ENCODE data around the gene TANC1.
"Not testable (repeated sequence)": the region's sequence is repeated elsewhere in the genome, so short reads cannot be mapped to it uniquely, and the experiment has no call there.

Gene TANC1

DNA sequence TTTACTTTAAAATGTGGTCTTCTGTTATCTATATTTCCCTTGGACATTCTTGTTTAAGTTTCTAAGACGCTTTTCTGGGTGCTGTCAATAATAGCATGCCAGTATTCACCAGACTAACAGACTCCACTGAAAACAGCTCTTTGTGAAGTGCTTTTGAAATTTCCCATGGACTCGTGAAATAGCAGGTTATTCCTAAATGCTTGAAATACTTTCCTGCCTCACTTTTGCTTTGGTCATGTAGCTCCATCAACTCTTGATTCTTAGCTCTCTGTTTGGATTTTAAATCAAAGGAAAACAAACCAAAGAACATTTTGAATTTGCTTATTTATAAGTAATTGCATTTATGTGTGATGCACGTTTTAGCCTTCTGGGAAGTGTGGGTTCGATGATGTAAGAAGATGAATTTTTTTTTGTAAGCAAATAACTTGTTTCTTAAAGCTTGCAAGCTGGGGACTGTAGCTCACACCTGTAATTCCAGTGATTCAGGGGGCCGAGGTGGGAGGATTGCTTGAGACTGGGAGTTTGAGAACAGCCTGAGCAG, 170.3 kb downstream of the TANC1 start:
- DNase-seq = no peak

GRCh38 chr2:159139216-159139933, 170.9 kb downstream of the TANC1 start:
- DNase-seq = no peak

DNA sequence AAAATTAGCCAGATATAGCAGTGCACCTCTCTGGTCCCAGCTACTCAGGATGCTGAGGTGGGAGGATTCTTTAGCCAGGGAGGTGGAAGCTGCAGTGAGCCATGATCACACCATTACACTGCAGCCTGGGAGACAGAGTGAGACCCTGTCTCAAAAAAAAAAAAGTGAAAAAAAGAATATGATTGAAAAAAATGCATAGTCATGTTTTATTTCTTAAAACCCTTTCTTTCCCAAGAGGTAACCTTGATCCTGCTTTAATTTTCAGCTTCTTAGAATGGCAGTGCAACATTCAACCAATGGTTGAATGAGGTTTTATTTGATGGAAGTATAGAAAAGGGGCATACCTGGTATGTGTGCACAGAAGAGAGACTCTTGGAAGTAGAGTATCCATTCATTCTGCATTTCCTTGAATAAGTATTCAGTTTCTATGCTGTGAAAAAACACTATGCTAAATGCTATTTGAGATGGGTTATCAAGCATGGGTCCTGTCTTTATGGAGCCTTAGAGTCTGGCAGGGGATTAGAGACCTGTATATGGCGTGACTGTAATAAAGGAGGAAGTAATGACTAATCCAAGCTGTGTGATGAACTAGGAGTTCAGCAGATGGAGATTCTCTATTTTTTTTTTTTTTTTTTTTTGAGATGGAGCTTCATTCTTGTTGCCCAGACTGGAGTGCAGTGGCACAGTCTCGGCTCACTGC, 171.8 kb downstream of the TANC1 start:
- DNase-seq = no peak

DNA sequence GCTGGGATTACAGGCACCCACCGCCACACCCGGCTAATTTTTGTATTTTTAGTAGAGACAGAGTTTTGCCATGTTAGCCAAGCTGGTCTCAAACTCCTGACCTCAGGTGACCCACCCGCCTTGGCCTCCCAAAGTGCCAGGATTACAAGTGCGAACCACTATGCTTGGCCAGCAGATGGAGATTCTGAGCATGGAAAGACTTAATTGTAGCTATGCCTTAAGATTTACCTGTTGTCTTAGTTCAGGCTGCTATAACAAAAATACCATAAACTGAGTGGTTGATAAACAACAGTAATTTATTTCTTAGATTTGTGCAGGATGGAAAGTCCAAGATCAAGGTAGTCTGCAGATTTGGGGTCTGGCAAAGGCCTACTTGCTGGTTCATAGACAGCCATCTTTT, 172.4 kb downstream of the TANC1 start:
- not testable (repeated sequence) for DNase-seq

DNA sequence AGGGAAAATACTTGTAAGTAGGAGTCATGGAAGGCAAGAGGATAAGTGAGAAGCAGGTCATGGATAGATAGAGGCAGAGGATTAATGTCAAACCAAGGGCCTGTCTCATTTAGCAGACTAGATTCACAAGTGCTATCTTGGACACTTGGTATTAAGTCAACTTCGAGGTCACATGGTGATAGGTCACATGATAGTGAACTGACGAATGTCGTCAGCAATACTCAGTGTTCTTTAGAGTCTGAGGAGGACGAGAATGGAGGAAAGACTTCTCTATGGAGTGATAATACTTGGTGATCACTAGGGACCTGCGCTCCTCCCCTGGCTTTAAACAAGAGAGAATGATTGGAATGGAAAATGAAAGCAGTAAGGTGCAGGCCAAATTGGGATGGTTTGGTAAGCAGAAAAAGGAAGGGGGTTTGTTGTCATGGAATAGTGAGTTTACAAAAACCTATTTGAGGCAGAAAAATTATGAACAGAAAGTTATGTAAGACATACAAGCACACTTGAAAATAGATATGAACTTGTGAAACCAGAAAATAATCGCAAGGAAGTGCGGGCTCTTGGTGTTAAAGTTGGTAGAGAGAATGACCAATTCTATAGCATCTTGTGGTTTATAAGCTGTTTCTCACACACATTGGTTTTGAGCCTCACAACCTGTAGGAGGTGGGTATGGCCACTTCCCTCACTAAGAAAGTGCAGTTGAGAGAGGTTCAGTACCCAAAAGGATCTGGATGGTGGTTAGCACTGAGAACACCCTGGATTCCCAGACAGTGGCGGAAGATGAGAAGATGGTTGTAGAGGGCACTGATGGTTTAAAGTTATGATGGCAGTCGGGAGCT, 176.6 kb downstream of the TANC1 start:
- DNase-seq = no peak

DNA sequence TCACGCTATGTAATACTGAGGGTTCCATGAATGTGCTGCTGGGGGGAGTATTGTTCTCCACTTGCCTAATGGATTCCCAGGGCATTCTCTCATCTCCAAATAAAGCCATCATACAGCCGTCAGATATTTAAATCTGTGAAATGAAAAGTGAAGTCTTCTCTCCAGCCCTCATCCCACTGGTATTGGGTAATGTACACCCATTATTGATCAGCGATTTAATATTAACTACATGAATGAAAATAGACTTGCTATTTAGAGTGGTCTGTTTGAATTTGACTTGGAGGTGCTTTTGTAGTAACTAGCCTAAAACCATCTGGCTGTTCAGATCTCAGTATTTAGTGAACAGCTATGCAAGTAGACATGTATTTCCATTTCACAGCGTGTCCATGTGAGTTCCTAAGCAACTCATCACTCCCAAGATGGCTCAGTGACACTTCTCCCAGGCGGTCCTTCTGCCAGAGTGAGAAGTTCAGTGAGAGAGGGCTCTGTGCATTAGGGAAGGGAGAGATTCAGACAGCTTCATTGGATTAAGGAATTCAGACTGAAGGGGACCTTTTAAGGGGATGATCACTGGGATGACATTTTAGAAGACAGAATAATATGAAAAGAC, 177.4 kb downstream of the TANC1 start:
- DNase-seq = no peak

GRCh38 chr2:159146996-159147666, 178.7 kb downstream of the TANC1 start:
- DNase-seq = peak in 1 of 51 donors; percentile 9

- no peak for DNase-seq
Measured at GRCh38 chr2:159147690-159148089, 179.2 kb downstream of the TANC1 start.

GRCh38 chr2:159148901-159149300, 180.5 kb downstream of the TANC1 start:
- peak in 2 of 51 donors; percentile 8 to 19 for DNase-seq

GRCh38 chr2:159149747-159150146, 181.3 kb downstream of the TANC1 start:
- no peak for DNase-seq

DNA sequence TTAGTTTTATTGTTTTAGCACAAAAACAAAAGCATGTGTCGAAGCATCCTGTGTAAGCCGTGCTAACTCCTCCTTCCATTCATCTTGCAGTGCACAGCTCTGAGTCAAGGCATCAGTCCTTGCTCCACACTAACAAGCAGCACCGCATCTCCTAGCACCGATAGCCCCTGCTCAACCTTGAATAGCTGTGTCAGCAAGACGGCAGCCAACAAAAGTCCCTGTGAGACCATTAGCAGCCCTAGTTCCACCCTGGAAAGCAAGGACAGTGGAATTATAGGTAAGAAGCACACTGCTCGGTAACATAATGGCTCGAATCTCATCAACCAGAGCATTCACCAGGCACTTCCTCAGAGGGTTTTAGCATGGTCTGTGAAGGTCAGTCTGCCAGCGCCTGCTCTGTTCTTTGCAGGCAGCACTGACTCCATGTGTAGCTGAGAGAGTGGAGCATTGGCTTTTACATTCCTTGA, 181.9 kb downstream of the TANC1 start:
- DNase-seq = no peak

DNA sequence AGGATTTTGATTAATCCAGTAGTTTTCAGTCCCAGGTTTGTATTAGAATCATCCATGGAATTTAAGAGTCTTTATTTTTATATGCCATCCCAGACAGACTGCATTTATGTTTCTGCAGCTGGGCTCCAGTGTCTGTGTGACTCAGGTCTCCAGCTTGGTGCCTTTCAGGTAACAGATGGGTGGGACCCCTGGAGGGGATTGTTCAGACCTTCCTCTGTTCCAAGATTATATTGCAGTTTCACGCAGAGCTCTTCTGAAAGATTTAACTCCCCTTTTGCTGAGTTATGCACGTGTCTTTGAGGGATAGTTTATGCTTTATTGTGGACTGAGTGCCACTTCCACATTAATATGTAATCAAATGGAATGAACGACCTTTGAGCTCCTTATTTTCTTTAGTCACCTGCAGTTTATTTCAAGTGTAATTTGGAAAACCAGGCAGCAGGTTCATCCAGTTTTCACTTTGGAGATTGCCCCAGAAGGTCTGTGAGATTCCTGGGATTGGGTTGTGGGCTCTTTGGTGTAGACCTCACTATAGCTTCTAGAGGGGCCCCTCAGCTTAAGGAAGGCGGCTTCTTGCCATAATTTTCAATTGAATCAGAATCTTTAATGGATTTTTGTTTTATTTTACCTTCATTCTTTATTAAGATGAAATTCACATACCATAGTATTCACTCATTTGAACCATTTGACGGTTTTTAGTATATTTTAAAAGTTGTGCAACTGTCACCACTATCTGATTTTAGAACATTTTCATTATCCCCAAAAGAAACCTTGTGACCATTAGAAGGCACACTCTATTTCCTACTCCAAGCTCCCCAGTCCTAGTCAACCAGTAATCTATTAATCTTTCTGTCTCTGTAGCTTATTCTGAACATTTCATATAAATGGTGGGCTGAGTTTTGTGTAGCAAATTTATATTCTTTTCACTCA, 183.0 kb downstream of the TANC1 start:
- no peak for DNase-seq

DNA sequence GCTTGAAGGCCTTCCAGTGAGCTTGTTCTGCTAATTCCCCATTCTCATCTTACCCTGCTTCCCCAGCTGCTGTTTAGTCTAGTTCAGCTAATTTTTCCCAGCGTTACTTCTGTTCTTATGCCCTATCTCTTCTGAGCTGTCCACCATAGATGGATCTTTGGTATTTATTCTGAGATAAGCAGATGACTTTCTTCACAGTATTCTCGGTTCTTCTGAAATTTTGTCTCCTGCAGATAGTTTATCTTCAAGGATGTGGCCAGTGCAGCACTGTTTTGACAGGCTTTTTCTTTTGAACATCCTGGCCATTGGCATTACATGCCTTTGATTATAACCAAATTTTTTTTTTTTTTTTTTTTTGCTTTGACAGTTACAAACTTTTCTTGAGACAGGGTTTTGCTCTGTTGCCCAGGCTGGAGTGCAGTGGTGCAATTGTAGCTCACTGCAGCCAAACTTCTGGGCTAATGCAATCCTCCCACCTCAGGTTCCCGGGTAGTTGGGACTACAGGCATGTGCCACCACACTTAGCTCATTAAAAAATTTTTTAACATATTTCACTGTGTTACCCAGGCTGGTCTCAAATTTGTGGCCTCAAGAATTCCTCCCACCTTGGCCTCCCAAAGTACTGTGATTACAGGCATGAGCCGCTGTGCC, 183.8 kb downstream of the TANC1 start:
- DNase-seq = no peak

DNA sequence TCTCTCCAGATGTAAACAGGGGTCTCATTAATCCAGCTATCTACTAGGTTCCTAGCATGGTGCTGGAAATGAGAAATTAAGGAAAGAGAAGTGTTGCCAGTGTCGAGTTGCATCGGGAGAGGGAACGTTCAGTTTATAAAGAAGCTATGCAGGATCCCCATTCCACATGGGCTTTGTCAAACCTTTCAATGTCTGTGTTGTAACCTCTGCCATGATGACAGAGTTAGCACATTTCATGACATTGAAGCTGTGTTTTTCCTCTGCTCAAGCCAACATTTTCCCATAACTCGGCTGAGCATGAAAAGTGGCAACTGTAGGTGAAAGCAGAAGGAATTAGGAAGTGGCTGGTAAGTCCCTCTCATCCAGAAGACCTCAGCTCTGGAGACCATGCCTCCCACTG, 184.6 kb downstream of the TANC1 start:
- no peak for DNase-seq

DNA sequence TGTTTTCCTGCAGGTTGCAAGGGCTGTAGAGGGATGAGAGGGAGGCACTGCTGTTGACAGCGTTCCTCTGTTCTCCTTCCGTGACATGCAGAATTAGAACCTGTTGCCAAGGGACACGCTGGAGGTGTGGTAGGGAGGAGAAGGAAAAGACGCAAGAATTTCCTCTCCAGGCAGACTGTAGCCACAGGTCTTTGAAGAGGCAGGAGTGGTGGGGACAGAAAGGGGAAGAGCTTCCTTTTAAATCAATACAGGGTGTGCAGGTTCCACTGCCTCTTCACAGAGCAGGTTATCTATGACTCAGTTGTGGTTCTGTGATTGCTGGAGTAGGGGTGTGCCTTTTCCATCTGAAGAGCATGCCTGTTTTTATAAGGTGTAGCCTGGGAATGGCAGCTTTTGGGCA, 185.0 kb downstream of the TANC1 start:
- no peak for DNase-seq

DNA sequence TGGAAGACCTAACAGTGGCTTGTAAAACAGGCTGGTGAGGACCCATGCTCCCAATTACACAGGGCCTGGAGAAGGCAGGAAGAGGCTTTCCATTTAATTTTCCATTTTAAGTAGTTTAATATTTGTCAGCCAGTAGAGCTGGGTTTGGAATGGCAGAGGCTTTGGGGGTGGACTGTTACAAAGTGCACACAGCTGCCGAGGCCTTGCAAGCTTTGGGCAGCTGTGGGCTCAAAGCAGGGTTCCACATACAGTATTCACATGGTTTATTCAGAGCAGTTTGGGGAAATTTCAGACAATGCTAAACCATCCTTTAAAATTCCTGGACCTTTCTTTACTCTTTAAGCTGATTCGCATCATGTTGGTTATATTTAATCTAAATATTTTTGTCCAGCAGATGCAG, 185.5 kb downstream of the TANC1 start:
- no peak for DNase-seq

DNA sequence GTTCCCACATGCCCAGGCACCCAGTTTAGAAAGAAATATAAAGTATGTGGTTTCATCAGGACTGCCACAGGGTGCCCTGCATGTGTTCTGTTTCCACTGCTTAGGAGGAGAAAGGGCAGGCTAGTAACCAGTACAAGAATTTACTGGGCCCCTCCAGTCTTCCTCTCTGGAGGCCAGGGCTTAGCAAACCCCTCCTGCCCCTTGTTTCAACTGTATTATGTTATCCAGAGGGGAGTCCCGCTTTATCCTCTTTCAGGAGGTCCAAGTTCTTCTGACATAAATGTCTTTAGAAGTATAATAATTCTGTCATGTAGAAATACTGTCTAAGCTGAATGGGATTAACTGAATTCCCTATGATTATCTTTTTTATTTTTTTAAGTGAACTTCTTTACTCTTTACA, 185.9 kb downstream of the TANC1 start:
- no peak for DNase-seq

- DNase-seq = no peak
Measured at GRCh38 chr2:159155320-159155719, 186.9 kb downstream of the TANC1 start.

GRCh38 chr2:159155791-159156190, 187.4 kb downstream of the TANC1 start:
- no peak for DNase-seq

Measured in hypothalamus (tissue), 51 donors.